ENCODE data around the gene CDAN1. TPM values are rescaled to one million over a fixed set of nuclear protein-coding genes. Genes with fewer than 3 reads are reported as not detected.

CDAN1 gene
- total and polyA plus RNA-seq, 7 experiments from 2014 or later: 4.1 to 38.0 (median 26.0) TPM

- DNase-seq: no peak
- peaks cover 0 to 4% (median 0%) of the 10 kb centered on the region in 7 donors for H3K4me1 Mint-ChIP-seq
- H3K4me3 Mint-ChIP-seq: peak overlapping the region in 1 of 10 donors; percentile 27
- H3K27me3 Mint-ChIP-seq: no peaks in the 10 kb centered on the region
- H3K36me3 Mint-ChIP-seq: peaks cover 28 to 54% (median 47%) of the 10 kb centered on the region in 5 donors
- no peak for ATAC-seq
- H3K27ac Mint-ChIP-seq: peak overlapping the region in 2 of 9 donors; percentile 27 to 42
- ChIA-PET POLR2A (interaction anchor here (0.6 kb wide), 1 partner anchor 25 kb away, joined by 4 read pairs; no protein-coding TSS in a partner anchor), CTCF (no interaction called here)
- peaks cover 4 to 27% (median 8%) of the 10 kb centered on the region in 11 donors for H3K9me3 Mint-ChIP-seq
- Histone ChIP-seq H3K27me3 (ENCODE audit: control insufficient read depth in 2 of 2, insufficient read depth in 2 of 2, low read length in 2 of 2) (no peaks in the 10 kb centered on the region), H3K9me3 (ENCODE audit: control insufficient read depth in 2 of 3, low read length in 3 of 3) (peaks cover 0 to 7% (median 0%) of the 10 kb centered on the region in 3 experiments), H3K36me3 (ENCODE audit: control insufficient read depth in 2 of 3, insufficient read depth in 3 of 3, low read length in 3 of 3) (peaks cover 0 to 39% (median 0%) of the 10 kb centered on the region in 3 experiments), H3K4me1 (ENCODE audit: control insufficient read depth in 2 of 2, insufficient read depth in 2 of 2, low read length in 2 of 2) (no peaks in the 10 kb centered on the region), H3K4me3 (ENCODE audit: low read length) (no peak overlapping the region), H3K27ac (ENCODE audit: low read depth, low read length) (no peak overlapping the region)
- intact Hi-C loops (cut with micrococcal nuclease): no loop called here
Observed at GRCh38 chr15:42750306-42750705, 13.4 kb upstream of the CDAN1 start.

GRCh38 chr15:42749266-42749665, 12.3 kb upstream of the CDAN1 start:
- peaks cover 4 to 27% (median 8%) of the 10 kb centered on the region in 11 donors for H3K9me3 Mint-ChIP-seq
- no peak overlapping the region for H3K4me3 Mint-ChIP-seq
- DNase-seq (no peak), ATAC-seq (no peak)
- peaks cover 0 to 4% (median 0%) of the 10 kb centered on the region in 7 donors for H3K4me1 Mint-ChIP-seq
- intact Hi-C loops (cut with micrococcal nuclease): no loop called here
- ChIA-PET CTCF (no interaction called here), POLR2A (no interaction called here)
- H3K36me3 Mint-ChIP-seq: peaks cover 28 to 56% (median 48%) of the 10 kb centered on the region in 5 donors
- no peaks in the 10 kb centered on the region for H3K27me3 Mint-ChIP-seq
- peaks cover 0 to 39% (median 0%) of the 10 kb centered on the region in 3 experiments for H3K36me3 ChIP-seq (ENCODE audit: control insufficient read depth in 2 of 3, insufficient read depth in 3 of 3, low read length in 3 of 3)
- H3K4me1 ChIP-seq (ENCODE audit: control insufficient read depth in 2 of 2, insufficient read depth in 2 of 2, low read length in 2 of 2): no peaks in the 10 kb centered on the region
- H3K27ac ChIP-seq (ENCODE audit: low read depth, low read length): no peak overlapping the region
- H3K27me3 ChIP-seq (ENCODE audit: control insufficient read depth in 2 of 2, insufficient read depth in 2 of 2, low read length in 2 of 2): no peaks in the 10 kb centered on the region
- H3K4me3 ChIP-seq (ENCODE audit: low read length): no peak overlapping the region
- peaks cover 0 to 7% (median 0%) of the 10 kb centered on the region in 3 experiments for H3K9me3 ChIP-seq (ENCODE audit: control insufficient read depth in 2 of 3, low read length in 3 of 3)
- H3K27ac Mint-ChIP-seq: peak overlapping the region in 1 of 9 donors; percentile 48

- H3K4me1 ChIP-seq (ENCODE audit: control insufficient read depth in 2 of 2, insufficient read depth in 2 of 2, low read length in 2 of 2): no peaks in the 10 kb centered on the region
- peaks cover 0 to 14% (median 0%) of the 10 kb centered on the region in 3 experiments for H3K36me3 ChIP-seq (ENCODE audit: control insufficient read depth in 2 of 3, insufficient read depth in 3 of 3, low read length in 3 of 3)
- ATAC-seq: no peak
- DNase-seq: no peak
- intact Hi-C loops (cut with micrococcal nuclease): no loop called here
- no peak overlapping the region for H3K4me3 ChIP-seq (ENCODE audit: low read length)
- POLR2A ChIA-PET: no interaction called here
- no peak overlapping the region for H3K27ac ChIP-seq (ENCODE audit: low read depth, low read length)
- H3K27me3 ChIP-seq (ENCODE audit: control insufficient read depth in 2 of 2, insufficient read depth in 2 of 2, low read length in 2 of 2): no peaks in the 10 kb centered on the region
- CTCF ChIA-PET: no interaction called here
- Mint-ChIP-seq H3K27me3 (no peaks in the 10 kb centered on the region), H3K4me1 (peaks cover 0 to 4% (median 0%) of the 10 kb centered on the region in 7 donors), H3K27ac (no peak overlapping the region), H3K9me3 (no peaks in the 10 kb centered on the region), H3K4me3 (no peak overlapping the region), H3K36me3 (peaks cover 2 to 23% (median 4%) of the 10 kb centered on the region in 5 donors)
- H3K9me3 ChIP-seq (ENCODE audit: control insufficient read depth in 2 of 3, low read length in 3 of 3): no peaks in the 10 kb centered on the region
Observed at GRCh38 chr15:42744195-42744594, 7.3 kb upstream of the CDAN1 start.

- ATAC-seq (no peak), DNase-seq (no peak)
- no peak overlapping the region for H3K27ac Mint-ChIP-seq
- no peaks in the 10 kb centered on the region for H3K9me3 Mint-ChIP-seq
- no peaks in the 10 kb centered on the region for H3K27me3 Mint-ChIP-seq
- peaks cover 0 to 14% (median 0%) of the 10 kb centered on the region in 3 experiments for H3K36me3 ChIP-seq (ENCODE audit: control insufficient read depth in 2 of 3, insufficient read depth in 3 of 3, low read length in 3 of 3)
- no peaks in the 10 kb centered on the region for H3K4me1 ChIP-seq (ENCODE audit: control insufficient read depth in 2 of 2, insufficient read depth in 2 of 2, low read length in 2 of 2)
- H3K9me3 ChIP-seq (ENCODE audit: control insufficient read depth in 2 of 3, low read length in 3 of 3): no peaks in the 10 kb centered on the region
- H3K27me3 ChIP-seq (ENCODE audit: control insufficient read depth in 2 of 2, insufficient read depth in 2 of 2, low read length in 2 of 2): no peaks in the 10 kb centered on the region
- peaks cover 0 to 7% (median 5%) of the 10 kb centered on the region in 7 donors for H3K4me1 Mint-ChIP-seq
- ChIA-PET POLR2A (no interaction called here), CTCF (no interaction called here)
- H3K27ac ChIP-seq (ENCODE audit: low read depth, low read length): no peak overlapping the region
- intact Hi-C loops (cut with micrococcal nuclease): no loop called here
- no peak overlapping the region for H3K4me3 Mint-ChIP-seq
- H3K36me3 Mint-ChIP-seq: peaks cover 0 to 20% (median 4%) of the 10 kb centered on the region in 5 donors
- H3K4me3 ChIP-seq (ENCODE audit: low read length): no peak overlapping the region
Observed at GRCh38 chr15:42742149-42742548, 5.2 kb upstream of the CDAN1 start.

- Mint-ChIP-seq H3K27ac (no peak overlapping the region), H3K4me3 (no peak overlapping the region), H3K27me3 (no peaks in the 10 kb centered on the region), H3K9me3 (no peaks in the 10 kb centered on the region), H3K36me3 (peaks cover 0 to 20% (median 4%) of the 10 kb centered on the region in 5 donors), H3K4me1 (peaks cover 0 to 7% (median 5%) of the 10 kb centered on the region in 7 donors)
- Histone ChIP-seq H3K9me3 (ENCODE audit: control insufficient read depth in 2 of 3, low read length in 3 of 3) (no peaks in the 10 kb centered on the region), H3K4me1 (ENCODE audit: control insufficient read depth in 2 of 2, insufficient read depth in 2 of 2, low read length in 2 of 2) (no peaks in the 10 kb centered on the region), H3K36me3 (ENCODE audit: control insufficient read depth in 2 of 3, insufficient read depth in 3 of 3, low read length in 3 of 3) (peaks cover 0 to 14% (median 0%) of the 10 kb centered on the region in 3 experiments), H3K27ac (ENCODE audit: low read depth, low read length) (no peak overlapping the region), H3K27me3 (ENCODE audit: control insufficient read depth in 2 of 2, insufficient read depth in 2 of 2, low read length in 2 of 2) (no peaks in the 10 kb centered on the region), H3K4me3 (ENCODE audit: low read length) (no peak overlapping the region)
- intact Hi-C loops (cut with micrococcal nuclease): no loop called here
- no peak for DNase-seq
- ATAC-seq: no peak
- ChIA-PET CTCF (no interaction called here), POLR2A (no interaction called here)
Observed at GRCh38 chr15:42741710-42742109, 4.8 kb upstream of the CDAN1 start.

- Histone ChIP-seq H3K4me3 (ENCODE audit: low read length) (peak overlapping the region; percentile 65), H3K9me3 (ENCODE audit: control insufficient read depth in 2 of 3, low read length in 3 of 3) (no peaks in the 10 kb centered on the region), H3K4me1 (ENCODE audit: control insufficient read depth in 2 of 2, insufficient read depth in 2 of 2, low read length in 2 of 2) (peaks cover 5 to 6% of the 10 kb centered on the region in 2 donors), H3K27ac (ENCODE audit: low read depth, low read length) (peak overlapping the region; percentile 87), H3K27me3 (ENCODE audit: control insufficient read depth in 2 of 2, insufficient read depth in 2 of 2, low read length in 2 of 2) (no peaks in the 10 kb centered on the region), H3K36me3 (ENCODE audit: control insufficient read depth in 2 of 3, insufficient read depth in 3 of 3, low read length in 3 of 3) (peaks cover 0 to 33% (median 0%) of the 10 kb centered on the region in 3 experiments)
- H3K4me1 Mint-ChIP-seq: peaks cover 12 to 26% (median 20%) of the 10 kb centered on the region in 7 donors
- ChIA-PET POLR2A (interaction anchor here (0.7 kb wide), 1 partner anchor 180 kb away, joined by 4 read pairs; no protein-coding TSS in a partner anchor), CTCF (interaction anchor here (0.6 kb wide), 1 partner anchor 210 kb away, joined by 3 read pairs; no protein-coding TSS in a partner anchor)
- no peak for DNase-seq
- ATAC-seq: no peak
- H3K27ac Mint-ChIP-seq: peak overlapping the region; percentile 78 to 91 (median 86)
- peaks cover 0 to 9% (median 3%) of the 10 kb centered on the region in 5 donors for H3K36me3 Mint-ChIP-seq
- no peaks in the 10 kb centered on the region for H3K9me3 Mint-ChIP-seq
- peak overlapping the region; percentile 79 to 90 (median 86) for H3K4me3 Mint-ChIP-seq
- H3K27me3 Mint-ChIP-seq: no peaks in the 10 kb centered on the region
- intact Hi-C loops (cut with micrococcal nuclease): loop anchor here (1.0 to 5.0 kb wide), 9 partner anchors 163 to 1505 kb away; partner anchors contain the start of genes CHP1 (in 1 of the 2), EXD1 (in 1 of the 2), LCMT2 (in 1 of the 2) and SNAP23 (in 1 of the 2)
Observed at GRCh38 chr15:42737529-42738328, 801 bp upstream of the CDAN1 start.
